ENCODE measurements around the gene TECTB.

The TECTB gene

DNA sequence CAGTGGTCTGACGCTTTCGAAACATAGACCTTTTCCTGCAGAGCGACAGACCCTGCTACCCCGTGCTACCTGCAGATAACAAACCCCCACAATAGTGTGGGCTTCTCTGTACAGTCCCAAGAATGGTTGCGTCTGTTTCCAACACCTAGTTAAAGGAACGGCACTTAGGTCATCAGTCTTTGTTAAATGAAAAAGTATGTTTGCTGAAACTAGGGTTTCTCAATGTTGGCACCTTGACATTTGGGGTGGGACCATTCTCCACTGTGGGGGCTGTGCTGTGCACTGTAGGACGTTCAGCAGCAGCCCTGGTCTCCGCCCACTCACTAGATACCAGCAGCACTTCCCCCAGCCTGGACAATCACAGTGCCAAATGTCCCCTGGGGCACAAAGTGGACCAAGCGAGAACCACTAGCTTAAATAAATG is 13.7 kb downstream of the TECTB start:
- CTCF ChIA-PET, result interaction anchor here (1.4 to 8.7 kb wide), 3 partner anchors 10 to 17 kb away, joined by 4 to 47 read pairs (median 4); no protein-coding TSS in a partner anchor

DNA sequence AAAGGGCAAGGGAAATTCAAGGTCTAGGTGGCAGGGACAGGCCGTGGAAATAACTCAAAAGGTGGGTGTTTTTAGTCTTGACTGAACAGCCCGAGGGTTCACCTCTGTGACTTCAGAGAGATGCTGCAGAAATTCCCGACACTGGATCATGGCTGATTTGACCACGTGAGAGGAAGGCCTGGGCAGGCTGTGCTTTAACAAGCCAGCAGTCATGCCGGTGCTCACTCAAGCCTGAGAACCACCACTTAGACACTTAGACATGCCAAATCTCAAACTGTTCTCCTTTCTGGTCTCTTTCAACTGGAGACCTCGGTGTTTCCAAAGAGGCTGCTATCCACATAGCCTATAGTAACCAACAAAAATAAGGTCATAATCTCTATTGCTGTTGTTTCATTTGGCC is 15.4 kb downstream of the TECTB start:
- ChIA-PET POLR2A (no interaction called here), CTCF (interaction anchor here (8.7 kb wide), 1 partner anchor 10 kb away, joined by 47 read pairs; no protein-coding TSS in a partner anchor)
- TF ChIP-seq, protein P1, sequence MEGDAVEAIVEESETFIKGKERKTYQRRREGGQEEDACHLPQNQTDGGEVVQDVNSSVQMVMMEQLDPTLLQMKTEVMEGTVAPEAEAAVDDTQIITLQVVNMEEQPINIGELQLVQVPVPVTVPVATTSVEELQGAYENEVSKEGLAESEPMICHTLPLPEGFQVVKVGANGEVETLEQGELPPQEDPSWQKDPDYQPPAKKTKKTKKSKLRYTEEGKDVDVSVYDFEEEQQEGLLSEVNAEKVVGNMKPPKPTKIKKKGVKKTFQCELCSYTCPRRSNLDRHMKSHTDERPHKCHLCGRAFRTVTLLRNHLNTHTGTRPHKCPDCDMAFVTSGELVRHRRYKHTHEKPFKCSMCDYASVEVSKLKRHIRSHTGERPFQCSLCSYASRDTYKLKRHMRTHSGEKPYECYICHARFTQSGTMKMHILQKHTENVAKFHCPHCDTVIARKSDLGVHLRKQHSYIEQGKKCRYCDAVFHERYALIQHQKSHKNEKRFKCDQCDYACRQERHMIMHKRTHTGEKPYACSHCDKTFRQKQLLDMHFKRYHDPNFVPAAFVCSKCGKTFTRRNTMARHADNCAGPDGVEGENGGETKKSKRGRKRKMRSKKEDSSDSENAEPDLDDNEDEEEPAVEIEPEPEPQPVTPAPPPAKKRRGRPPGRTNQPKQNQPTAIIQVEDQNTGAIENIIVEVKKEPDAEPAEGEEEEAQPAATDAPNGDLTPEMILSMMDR (IDR thresholded peaks at IDR 0.05; ENCODE audit: control extremely low read depth, extremely low read depth, low read depth, missing control alignments), result no peak
- DNase-seq (ENCODE audit: extremely low spot score), result no peak

More for the DNA sequence above, 13.7 kb downstream of the TECTB start:
- POLR2A ChIA-PET, result no interaction called here
- TF ChIP-seq, protein P1 (IDR thresholded peaks at IDR 0.05; ENCODE audit: control extremely low read depth, extremely low read depth, low read depth, missing control alignments), result no peak
- no peak for DNase-seq (ENCODE audit: extremely low spot score)

- ChIA-PET CTCF (interaction anchor here (0.8 to 0.9 kb wide), 2 partner anchors 8 to 158 kb away, joined by 3 to 4 read pairs; no protein-coding TSS in a partner anchor), POLR2A (no interaction called here)
- DNase-seq (ENCODE audit: extremely low spot score), result no peak
- TF ChIP-seq, protein P1 (IDR thresholded peaks at IDR 0.05; ENCODE audit: control extremely low read depth, extremely low read depth, low read depth, missing control alignments), result no peak
Measured at GRCh38 chr10:112299456-112299855, 16.3 kb downstream of the TECTB start.

DNA sequence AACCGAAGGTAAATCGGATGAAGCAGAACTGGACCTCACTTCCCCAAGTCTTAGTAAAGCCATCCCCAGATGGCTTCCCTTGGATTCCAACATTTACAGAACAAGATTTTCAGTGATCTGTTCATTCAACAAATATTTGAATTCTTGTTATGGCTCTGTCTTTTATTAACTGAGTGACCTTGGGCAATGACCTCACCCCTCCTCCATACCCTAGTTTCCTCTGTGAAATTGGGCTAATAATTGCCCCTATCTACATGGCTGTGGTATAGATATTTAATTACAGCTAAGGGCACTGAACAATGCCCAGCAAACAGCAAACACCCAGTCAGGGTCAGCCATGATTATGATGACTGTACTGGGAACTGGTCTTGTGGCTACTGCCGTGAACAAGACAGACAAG is 19.1 kb downstream of the TECTB start:
- ChIA-PET POLR2A (no interaction called here), CTCF (interaction anchor here (1.2 to 1.6 kb wide), 2 partner anchors 165 to 174 kb away, joined by 3 to 5 read pairs; no protein-coding TSS in a partner anchor)
- TF ChIP-seq, protein P1 (IDR thresholded peaks at IDR 0.05; ENCODE audit: control extremely low read depth, extremely low read depth, low read depth, missing control alignments), result no peak
- no peak for DNase-seq (ENCODE audit: extremely low spot score)

DNA sequence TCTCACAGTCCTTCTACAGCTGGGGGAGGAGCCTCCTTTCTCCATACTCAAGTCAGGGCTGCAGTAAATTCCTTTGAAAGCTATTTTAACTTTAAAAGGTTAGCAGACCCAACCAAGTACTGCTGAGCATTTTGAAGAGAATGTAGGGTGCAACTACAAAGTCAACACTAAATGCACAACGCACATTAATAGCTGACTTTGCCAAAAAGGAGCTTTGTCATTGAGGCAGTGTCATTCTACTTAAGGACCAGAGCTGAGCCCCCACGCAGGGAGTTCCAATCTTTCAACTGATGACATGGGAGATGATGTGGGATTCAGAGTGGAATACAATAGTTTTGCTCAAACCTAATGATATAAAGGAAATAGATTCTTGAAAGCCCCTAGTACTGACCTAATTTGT is 20.3 kb downstream of the TECTB start:
- CTCF ChIA-PET, result interaction anchor here (1.2 to 2.1 kb wide), 3 partner anchors 166 to 188 kb away, joined by 3 to 7 read pairs (median 5); no protein-coding TSS in a partner anchor
- POLR2A ChIA-PET, result no interaction called here
- TF ChIP-seq, protein P1 (IDR thresholded peaks at IDR 0.05; ENCODE audit: control extremely low read depth, extremely low read depth, low read depth, missing control alignments), result no peak
- no peak for DNase-seq (ENCODE audit: extremely low spot score)

DNA sequence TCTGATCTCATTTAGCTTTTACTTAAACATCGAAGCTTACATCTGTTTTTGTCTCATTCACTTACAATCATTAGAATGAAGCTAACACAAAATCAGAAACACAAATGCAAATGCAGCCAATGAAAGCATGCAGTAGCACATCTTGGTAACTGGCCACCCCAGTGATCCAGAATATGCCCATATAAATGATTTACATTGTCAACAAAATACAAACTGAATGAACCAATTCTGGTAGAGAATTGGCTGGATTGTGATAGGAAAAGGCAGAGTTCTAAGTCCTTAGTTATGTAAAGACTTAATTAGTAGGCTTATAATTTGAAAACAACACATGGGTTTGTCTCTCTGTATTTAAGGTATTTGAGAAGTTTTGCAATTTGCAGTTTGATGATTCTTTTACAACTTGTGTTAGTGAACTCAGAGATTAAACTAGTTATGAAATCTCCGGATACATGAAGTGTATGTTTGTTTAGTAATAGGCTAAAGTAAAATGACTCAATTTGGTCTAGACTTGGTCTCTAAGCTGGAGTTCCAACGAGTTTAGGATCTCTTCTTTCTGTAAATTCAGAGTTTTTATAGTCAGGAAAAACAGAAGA is 21.2 kb downstream of the TECTB start:
- DNase-seq (ENCODE audit: extremely low spot score), result no peak
- TF ChIP-seq, protein P1 (IDR thresholded peaks at IDR 0.05; ENCODE audit: control extremely low read depth, extremely low read depth, low read depth, missing control alignments), result no peak
- CTCF ChIA-PET, result interaction anchor here (1.5 to 2.1 kb wide), 2 partner anchors 167 to 189 kb away, joined by 5 to 7 read pairs; no protein-coding TSS in a partner anchor
- POLR2A ChIA-PET, result no interaction called here

Measured in GM10248 (cell line).